Measurements from ENCODE around the gene BICD2. TPM values are rescaled to one million over a fixed set of nuclear protein-coding genes. Genes with fewer than 3 reads are reported as not detected.
A peak's percentile ranks its signal among the peaks of the same experiment; 100 is the strongest.

Gene BICD2
- total and polyA plus RNA-seq, 12 donors = 9.3 to 33.8 (median 23.3) TPM

GRCh38 chr9:92740446-92740961 lies 24.1 kb downstream of the BICD2 start:
- Histone ChIP-seq H3K36me3 (replicated peaks in 1 of 2) (no peaks in the 10 kb centered on the region), H3K27ac (peak overlapping the region in 4 of 5 donors; percentile 19 to 86 (median 48)), H3K4me1 (replicated peaks in 1 of 2) (peaks cover 31 to 48% of the 10 kb centered on the region in 2 donors), H3K4me3 (peak overlapping the region in 1 of 4 donors; percentile 38), H3K27me3 (no peaks in the 10 kb centered on the region), H3K9me3 (replicated peaks in 1 of 3) (no peaks in the 10 kb centered on the region)
- TF ChIP-seq POLR2A (IDR thresholded peaks at IDR 0.05) = no peak
- intact Hi-C loops (cut with DNase I) = no loop called here
- DNase-seq = peak in 2 of 7 donors; percentile 49 to 50
- WGBS, 4 donors = 8 to 13% (median 11%) methylated on average over 7 of the region's 7 CpGs

GRCh38 chr9:92740009-92740408 lies 24.6 kb downstream of the BICD2 start:
- Histone ChIP-seq H3K4me3 (no peak overlapping the region), H3K9me3 (replicated peaks in 1 of 3) (no peaks in the 10 kb centered on the region), H3K36me3 (replicated peaks in 1 of 2) (no peaks in the 10 kb centered on the region), H3K27me3 (no peaks in the 10 kb centered on the region), H3K4me1 (replicated peaks in 1 of 2) (peaks cover 32 to 46% of the 10 kb centered on the region in 2 donors), H3K27ac (peak overlapping the region in 3 of 5 donors; percentile 43 to 71 (median 58))
- intact Hi-C loops (cut with DNase I) = no loop called here
- no peak for DNase-seq
- TF ChIP-seq CTCF (IDR thresholded peaks at IDR 0.05) (no peak), POLR2A (IDR thresholded peaks at IDR 0.05) (no peak)
- WGBS, 4 donors = 19 to 35% (median 26%) methylated on average over 3 of the region's 3 CpGs

GRCh38 chr9:92739346-92739970 lies 25.2 kb downstream of the BICD2 start:
- peak overlapping the region in 4 of 5 donors; percentile 24 to 71 (median 50) for H3K27ac ChIP-seq
- intact Hi-C loops (cut with DNase I) = no loop called here
- H3K36me3 ChIP-seq (replicated peaks in 1 of 2) = no peaks in the 10 kb centered on the region
- H3K4me1 ChIP-seq (replicated peaks in 1 of 2) = peaks cover 32 to 42% of the 10 kb centered on the region in 2 donors
- WGBS, 4 donors = 77 to 90% (median 84%) methylated on average over 11 of the region's 11 CpGs
- TF ChIP-seq POLR2A (IDR thresholded peaks at IDR 0.05) = no peak
- no peak for TF ChIP-seq CTCF (IDR thresholded peaks at IDR 0.05)
- H3K27me3 ChIP-seq = no peaks in the 10 kb centered on the region
- H3K9me3 ChIP-seq (replicated peaks in 1 of 3) = no peaks in the 10 kb centered on the region
- DNase-seq = no peak
- H3K4me3 ChIP-seq = no peak overlapping the region

- no peaks in the 10 kb centered on the region for H3K36me3 ChIP-seq (replicated peaks in 1 of 2)
- H3K4me3 ChIP-seq = no peak overlapping the region
- H3K4me1 ChIP-seq (replicated peaks in 1 of 2) = peaks cover 32 to 42% of the 10 kb centered on the region in 2 donors
- intact Hi-C loops (cut with DNase I) = no loop called here
- no peak for DNase-seq
- TF ChIP-seq POLR2A (IDR thresholded peaks at IDR 0.05) = no peak
- no peak for TF ChIP-seq CTCF (IDR thresholded peaks at IDR 0.05)
- no peaks in the 10 kb centered on the region for H3K9me3 ChIP-seq (replicated peaks in 1 of 3)
- H3K27ac ChIP-seq = peak overlapping the region in 1 of 5 donors; percentile 38
- WGBS, 4 donors = 75 to 84% (median 79%) methylated on average over 3 to 5 of the region's 5 CpGs
- H3K27me3 ChIP-seq = no peaks in the 10 kb centered on the region
Measured at GRCh38 chr9:92738661-92739081, 26.0 kb downstream of the BICD2 start.

Data from adrenal gland (tissue), 12 donors.